Measurements from ENCODE around the gene CBS. TPM values are rescaled to one million over a fixed set of nuclear protein-coding genes. Genes with fewer than 3 reads are reported as not detected.

CBS gene
- total RNA-seq, 4 donors from 2014 or later: 88.1 to 271 (median 185) TPM

GRCh38 chr21:43034101-43034500 lies 41.5 kb downstream of the CBS start:
- WGBS, 2 donors: 82 to 92% methylated on average over 1 of the region's 1 CpG
- TF ChIP-seq CTCF (IDR thresholded peaks at IDR 0.05) (no peak), EP300 (IDR thresholded peaks at IDR 0.05) (no peak)
- Histone ChIP-seq H3K9me3 (no peaks in the 10 kb centered on the region), H3K36me3 (peaks cover 0 to 44% (median 0%) of the 10 kb centered on the region in 3 donors), H3K27me3 (no peaks in the 10 kb centered on the region), H3K27ac (no peak overlapping the region), H3K4me1 (peaks cover 0 to 12% (median 0%) of the 10 kb centered on the region in 4 donors), H3K4me3 (no peak overlapping the region)
- DNase-seq (ENCODE audit: low spot score in 2 of 2): no peak

GRCh38 chr21:43031121-43031619 lies 44.5 kb downstream of the CBS start:
- DNase-seq (ENCODE audit: low spot score in 2 of 2): peak in 1 of 2 donors; percentile 14
- Histone ChIP-seq H3K9me3 (no peaks in the 10 kb centered on the region), H3K4me1 (peaks cover 0 to 19% (median 0%) of the 10 kb centered on the region in 4 donors), H3K27me3 (no peaks in the 10 kb centered on the region), H3K27ac (peak overlapping the region in 1 of 4 donors; percentile 46), H3K36me3 (peaks cover 0 to 59% (median 0%) of the 10 kb centered on the region in 3 donors), H3K4me3 (no peak overlapping the region)
- TF ChIP-seq EP300 (IDR thresholded peaks at IDR 0.05) (peak in 1 of 2 donors; percentile 34), CTCF (IDR thresholded peaks at IDR 0.05) (no peak)
- 47 to 75% methylated on average over 12 of the region's 12 CpGs for WGBS, 2 donors

GRCh38 chr21:43029785-43030184 lies 45.9 kb downstream of the CBS start:
- H3K9me3 ChIP-seq: no peaks in the 10 kb centered on the region
- H3K4me3 ChIP-seq: no peak overlapping the region
- H3K27me3 ChIP-seq: no peaks in the 10 kb centered on the region
- peaks cover 0 to 64% (median 0%) of the 10 kb centered on the region in 3 donors for H3K36me3 ChIP-seq
- no peak for DNase-seq (ENCODE audit: low spot score in 2 of 2)
- H3K4me1 ChIP-seq: peaks cover 0 to 22% (median 0%) of the 10 kb centered on the region in 4 donors
- H3K27ac ChIP-seq: no peak overlapping the region
- 86 to 89% methylated on average over 11 to 13 of the region's 13 CpGs for WGBS, 2 donors
- TF ChIP-seq EP300 (IDR thresholded peaks at IDR 0.05) (no peak), CTCF (IDR thresholded peaks at IDR 0.05) (no peak), POLR2A (IDR thresholded peaks at IDR 0.05) (no peak)

- DNase-seq (ENCODE audit: low spot score in 2 of 2): no peak
- Histone ChIP-seq H3K4me1 (peaks cover 0 to 22% (median 0%) of the 10 kb centered on the region in 4 donors), H3K9me3 (no peaks in the 10 kb centered on the region), H3K27ac (peak overlapping the region in 3 of 4 donors; percentile 17 to 80 (median 67)), H3K27me3 (no peaks in the 10 kb centered on the region), H3K4me3 (no peak overlapping the region), H3K36me3 (peaks cover 0 to 73% (median 0%) of the 10 kb centered on the region in 3 donors)
- WGBS, 2 donors: 64 to 66% methylated on average over 23 to 27 of the region's 27 CpGs
- TF ChIP-seq CTCF (IDR thresholded peaks at IDR 0.05) (no peak), EP300 (IDR thresholded peaks at IDR 0.05) (no peak), POLR2A (IDR thresholded peaks at IDR 0.05) (no peak)
Measured at GRCh38 chr21:43027846-43028731, 47.5 kb downstream of the CBS start.

GRCh38 chr21:43025636-43026180 lies 49.9 kb downstream of the CBS start:
- H3K4me3 ChIP-seq: no peak overlapping the region
- H3K4me1 ChIP-seq: peaks cover 0 to 12% (median 0%) of the 10 kb centered on the region in 4 donors
- 56 to 76% methylated on average over 6 of the region's 6 CpGs for WGBS, 2 donors
- peaks cover 0 to 77% (median 0%) of the 10 kb centered on the region in 3 donors for H3K36me3 ChIP-seq
- DNase-seq (ENCODE audit: low spot score in 2 of 2): no peak
- H3K27ac ChIP-seq: peak overlapping the region in 1 of 4 donors; percentile 59
- no peaks in the 10 kb centered on the region for H3K27me3 ChIP-seq
- H3K9me3 ChIP-seq: no peaks in the 10 kb centered on the region
- TF ChIP-seq POLR2A (IDR thresholded peaks at IDR 0.05) (no peak), EP300 (IDR thresholded peaks at IDR 0.05) (no peak), CTCF (IDR thresholded peaks at IDR 0.05) (no peak)

Data from tibial nerve (tissue), 4 donors.